Stimulated activated naive CD8-positive, alpha-beta T cell treated with anti-CD3 and anti-CD28 coated beads, Interleukin-15, amount 100 ng/mL, for 72 hours (primary cell): ENCODE data around the gene THAP12.

Experiments used
- ATAC-seq: fragments of 150-1000 bp; cut with Tn5 transposase; 2 replicates; pipeline ENCODE4 v1.10.0; 2021; ENCODE audit warnings: mild to moderate bottlenecking, moderate library complexity
- DNase-seq, 2 donors: peaks; one replicate each; pipeline ENCODE4 v3.0.0; 2021 to 2022
- H3K27ac Mint-ChIP-seq, 2 donors: one replicate each; pipeline ENCODE4 v1.8.0; 2022; ENCODE audit warnings: mild to moderate bottlenecking in 2 of 2, mixed read lengths in 2 of 2, moderate library complexity in 2 of 2
- H3K27me3 Mint-ChIP-seq: one replicate; pipeline ENCODE4 v1.8.0; 2022; ENCODE audit warnings: mixed read lengths
- H3K4me1 Mint-ChIP-seq: one replicate; pipeline ENCODE4 v1.8.0; 2022; ENCODE audit warnings: mild to moderate bottlenecking, mixed read lengths
- H3K4me3 Mint-ChIP-seq, 2 donors: one replicate each; pipeline ENCODE4 v1.8.0; 2022; ENCODE audit warnings: mild to moderate bottlenecking in 2 of 2, mixed read lengths in 2 of 2, moderate library complexity in 1 of 2
- H3K9me3 Mint-ChIP-seq, 2 donors: one replicate each; pipeline ENCODE4 v1.8.0; 2022; ENCODE audit warnings: mixed read lengths in 2 of 2

THAP12 gene

GRCh38 chr11:76307978-76308747, 72.8 kb downstream of the THAP12 start:
- no peak for DNase-seq
- Mint-ChIP-seq H3K9me3 (no peaks in the 10 kb centered on the region), H3K4me1 (no peaks in the 10 kb centered on the region), H3K27me3 (no peaks in the 10 kb centered on the region), H3K4me3 (no peak overlapping the region), H3K27ac (no peak overlapping the region)
- no peak for ATAC-seq

- no peak for ATAC-seq
- Mint-ChIP-seq H3K27ac (no peak overlapping the region), H3K27me3 (peaks cover under 1% of the 10 kb centered on the region), H3K4me3 (no peak overlapping the region), H3K4me1 (no peaks in the 10 kb centered on the region), H3K9me3 (no peaks in the 10 kb centered on the region)
- DNase-seq: no peak
These were observed 73.5 kb downstream of the THAP12 start for GRCh38 chr11:76307396-76307795.

- H3K27me3 Mint-ChIP-seq: peaks cover 9% of the 10 kb centered on the region
- H3K9me3 Mint-ChIP-seq: no peaks in the 10 kb centered on the region
- no peak for ATAC-seq
- DNase-seq: no peak
- H3K4me1 Mint-ChIP-seq: no peaks in the 10 kb centered on the region
- peak overlapping the region in 1 of 2 donors; percentile 7 for H3K27ac Mint-ChIP-seq
- H3K4me3 Mint-ChIP-seq: no peak overlapping the region
These were observed 77.5 kb downstream of the THAP12 start for GRCh38 chr11:76303399-76303798.

- Mint-ChIP-seq H3K9me3 (no peaks in the 10 kb centered on the region), H3K27ac (no peak overlapping the region), H3K4me3 (no peak overlapping the region), H3K4me1 (no peaks in the 10 kb centered on the region), H3K27me3 (peaks cover 9% of the 10 kb centered on the region)
- DNase-seq (no peak), ATAC-seq (no peak)
These were observed 77.9 kb downstream of the THAP12 start for GRCh38 chr11:76302996-76303395.
